GM18507 (cell line): ENCODE results near the gene SMCO3.
"Not testable (repeated sequence)": the region's sequence is repeated elsewhere in the genome, so short reads cannot be mapped to it uniquely, and the experiment has no call there.

Source experiments
- DNase-seq: peaks from one replicate; pipeline ENCODE4 v3.0.0; 2011; ENCODE audit warnings: low read depth; ENCODE audit not compliant: insufficient read length; ENCODE audit errors: extremely low spot score
- FAIRE-seq: peaks from 2 replicates; lab custom pipeline; 2011; peaks lifted over from hg19 to GRCh38; lab: Jason Lieb, UNC

The SMCO3 gene

GRCh38 chr12:14779834-14780233, 34.1 kb downstream of the SMCO3 start:
- no peak for FAIRE-seq
- no peak for DNase-seq

DNA sequence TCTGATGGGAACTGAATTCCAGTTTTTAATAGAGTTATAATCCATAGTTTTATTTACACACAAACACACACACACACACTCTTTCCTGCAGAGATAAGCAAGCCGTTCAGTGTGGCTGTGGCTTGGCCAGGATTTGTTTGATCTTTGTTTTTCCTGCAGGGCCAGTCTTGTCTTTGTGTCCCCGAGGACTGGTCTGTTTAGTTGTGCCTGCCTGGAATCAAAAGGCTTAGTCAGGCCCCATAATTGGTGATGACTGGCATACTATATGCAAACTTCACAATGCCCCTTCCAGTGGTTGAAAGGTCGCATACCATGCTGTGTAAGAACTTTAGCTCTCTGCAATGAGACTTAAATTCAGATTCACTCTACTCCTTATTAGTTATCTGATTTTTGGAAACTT, 36.7 kb downstream of the SMCO3 start:
- DNase-seq (no peak), FAIRE-seq (no peak)

- no peak for FAIRE-seq
- DNase-seq, result no peak
Observed at GRCh38 chr12:14776236-14776961, 37.6 kb downstream of the SMCO3 start.

DNA sequence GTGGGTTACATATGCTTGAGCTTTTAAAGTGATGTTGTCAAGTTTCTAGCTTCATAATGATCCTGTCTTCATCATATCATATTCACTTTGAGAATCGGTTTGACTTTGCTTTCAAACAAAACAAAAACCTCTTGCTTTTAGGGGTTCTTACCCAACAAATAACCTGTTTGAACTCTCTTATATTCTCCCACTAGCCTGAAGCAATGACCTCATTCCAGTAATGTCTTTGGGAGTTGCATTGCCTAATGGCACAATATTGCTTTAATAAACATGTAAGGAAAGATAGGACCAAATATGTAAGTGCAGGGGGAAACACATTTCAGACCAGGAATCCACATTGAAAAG, 38.4 kb downstream of the SMCO3 start:
- FAIRE-seq (no peak), DNase-seq (no peak)

DNA sequence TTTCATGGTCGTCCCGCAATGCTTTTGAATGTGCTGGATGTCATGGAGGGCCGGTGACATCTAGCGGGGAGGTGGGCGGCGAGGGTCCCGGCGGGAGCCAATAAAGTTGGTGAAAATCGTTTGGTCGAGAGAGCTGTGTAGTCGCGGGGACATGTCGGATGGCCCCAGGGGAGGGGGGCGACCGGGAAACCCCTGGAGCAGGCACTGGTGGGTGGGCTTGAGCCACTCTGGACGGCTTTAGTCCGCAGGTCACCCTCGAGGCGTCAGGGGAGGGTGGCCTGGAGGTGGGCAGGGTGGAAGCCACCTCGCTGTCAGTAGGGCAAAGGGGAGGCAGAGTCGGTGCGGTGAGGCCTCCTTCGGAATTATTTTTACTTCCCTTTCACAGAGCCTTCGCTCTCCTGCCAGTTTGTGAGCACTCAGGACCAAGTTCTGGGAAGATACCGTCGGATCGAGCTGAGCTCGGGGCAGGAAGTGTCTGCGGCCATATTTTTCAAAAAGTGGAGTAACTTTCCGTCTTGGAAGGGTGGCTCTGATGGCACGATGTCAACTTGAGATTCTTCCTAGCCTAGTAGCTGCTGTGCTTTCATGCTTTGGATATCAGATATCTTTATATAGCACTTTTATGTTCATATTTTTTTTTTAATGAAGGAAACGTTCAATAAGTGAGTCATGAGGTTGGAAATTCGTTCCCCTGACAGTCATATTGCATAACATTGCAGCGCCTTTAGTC, 38.9 kb downstream of the SMCO3 start:
- DNase-seq (no peak), FAIRE-seq (no peak)

DNA sequence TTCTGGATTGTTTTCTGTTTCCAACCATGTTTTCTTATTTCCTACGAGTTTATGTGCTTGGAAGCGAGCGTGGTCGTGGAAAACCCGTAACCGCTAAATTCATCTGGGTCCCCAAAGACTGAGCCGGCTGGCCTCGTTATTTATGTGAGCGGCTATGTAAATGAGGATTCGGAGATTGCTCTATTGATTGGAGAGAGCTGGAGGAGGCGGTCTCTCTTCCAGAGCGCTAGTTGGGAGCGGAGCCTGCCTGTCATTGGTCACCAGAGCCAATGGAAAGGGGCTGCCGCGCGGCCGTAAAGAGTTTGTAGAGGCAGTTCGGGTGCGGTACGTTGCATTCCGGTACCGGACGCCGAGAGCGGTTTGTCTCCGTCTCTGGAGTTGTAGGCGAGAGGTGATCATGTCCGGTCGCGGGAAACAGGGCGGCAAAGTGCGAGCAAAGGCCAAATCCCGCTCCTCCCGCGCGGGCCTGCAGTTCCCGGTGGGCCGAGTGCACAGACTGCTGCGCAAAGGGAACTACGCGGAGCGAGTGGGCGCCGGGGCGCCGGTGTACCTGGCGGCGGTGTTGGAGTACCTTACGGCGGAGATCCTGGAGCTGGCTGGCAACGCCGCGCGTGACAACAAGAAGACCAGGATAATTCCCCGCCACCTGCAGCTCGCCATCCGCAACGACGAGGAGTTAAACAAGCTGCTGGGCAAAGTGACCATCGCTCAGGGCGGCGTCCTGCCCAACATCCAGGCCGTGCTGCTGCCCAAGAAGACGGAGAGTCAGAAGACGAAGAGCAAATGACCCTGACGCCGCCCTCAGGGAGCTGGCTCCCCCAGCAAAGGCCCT, 39.7 kb downstream of the SMCO3 start:
- FAIRE-seq, result peak; percentile 94

DNA sequence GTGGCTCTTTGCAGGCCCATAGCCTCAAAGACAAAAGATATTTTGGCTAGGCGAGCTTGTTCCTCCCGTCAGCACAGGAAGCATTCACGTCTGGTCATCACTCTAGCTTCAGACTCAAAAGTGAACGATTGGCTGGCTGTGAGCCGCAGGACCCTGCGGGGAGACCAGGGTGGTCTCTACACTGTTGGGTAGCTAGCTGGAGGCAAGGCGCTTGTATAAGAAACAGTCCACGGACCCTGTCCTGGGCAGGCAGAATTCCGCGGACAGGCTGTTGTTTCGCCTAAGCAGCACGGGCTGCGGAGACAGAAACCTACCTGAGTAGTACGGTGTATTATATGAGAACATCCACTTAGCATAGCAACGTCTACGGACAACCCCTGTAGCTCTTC, 40.3 kb downstream of the SMCO3 start:
- FAIRE-seq (no peak), DNase-seq (no peak)

More for the DNA sequence above, 39.7 kb downstream of the SMCO3 start:
- DNase-seq, result peak; percentile 81

GRCh38 chr12:14772946-14773345, 41.0 kb downstream of the SMCO3 start:
- DNase-seq, result no peak
- no peak for FAIRE-seq

- DNase-seq (no peak), FAIRE-seq (peak; percentile 49)
Observed at GRCh38 chr12:14771651-14772137, 42.3 kb downstream of the SMCO3 start.

DNA sequence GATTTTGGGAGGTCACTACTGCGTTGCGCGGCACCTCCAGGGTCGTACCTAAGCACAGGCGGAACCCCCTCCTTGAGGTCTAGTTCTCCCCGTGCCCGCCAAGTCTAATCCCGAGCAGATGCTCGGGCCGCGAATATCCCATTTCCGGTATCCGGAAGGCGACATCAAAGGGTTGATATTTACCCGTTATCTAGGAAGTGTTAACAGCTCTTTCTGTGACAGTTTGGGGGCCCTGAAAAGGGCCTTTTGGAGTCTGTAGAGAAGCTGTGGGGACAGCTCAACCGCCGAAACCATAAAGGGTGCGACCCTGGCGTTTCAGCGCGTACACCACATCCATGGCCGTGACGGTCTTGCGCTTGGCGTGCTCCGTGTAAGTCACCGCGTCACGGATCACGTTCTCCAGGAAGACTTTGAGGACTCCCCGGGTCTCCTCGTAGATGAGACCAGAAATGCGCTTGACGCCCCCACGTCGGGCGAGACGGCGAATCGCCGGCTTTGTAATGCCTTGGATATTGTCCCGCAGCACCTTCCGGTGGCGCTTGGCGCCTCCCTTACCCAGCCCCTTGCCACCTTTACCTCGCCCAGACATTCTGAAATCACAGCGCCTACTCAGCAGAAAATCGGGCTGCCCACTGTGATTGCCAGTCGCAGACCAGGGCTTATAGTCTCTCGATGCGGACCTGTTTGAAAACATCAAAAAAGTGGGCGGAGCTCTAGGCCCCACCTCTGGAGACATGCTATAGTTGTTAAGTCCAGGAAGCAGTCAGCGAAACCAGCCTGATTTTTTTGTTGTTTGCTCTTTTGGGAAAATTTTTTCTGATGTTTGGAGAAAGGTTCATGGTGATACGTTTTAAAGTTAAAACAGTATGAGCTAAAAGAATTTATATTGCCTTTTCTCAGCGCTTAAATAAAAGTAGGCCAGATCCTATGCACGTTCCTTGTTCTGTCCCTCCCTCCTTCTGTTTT, 43.2 kb downstream of the SMCO3 start:
- FAIRE-seq (peak; percentile 89), DNase-seq (peak; percentile 33)

DNA sequence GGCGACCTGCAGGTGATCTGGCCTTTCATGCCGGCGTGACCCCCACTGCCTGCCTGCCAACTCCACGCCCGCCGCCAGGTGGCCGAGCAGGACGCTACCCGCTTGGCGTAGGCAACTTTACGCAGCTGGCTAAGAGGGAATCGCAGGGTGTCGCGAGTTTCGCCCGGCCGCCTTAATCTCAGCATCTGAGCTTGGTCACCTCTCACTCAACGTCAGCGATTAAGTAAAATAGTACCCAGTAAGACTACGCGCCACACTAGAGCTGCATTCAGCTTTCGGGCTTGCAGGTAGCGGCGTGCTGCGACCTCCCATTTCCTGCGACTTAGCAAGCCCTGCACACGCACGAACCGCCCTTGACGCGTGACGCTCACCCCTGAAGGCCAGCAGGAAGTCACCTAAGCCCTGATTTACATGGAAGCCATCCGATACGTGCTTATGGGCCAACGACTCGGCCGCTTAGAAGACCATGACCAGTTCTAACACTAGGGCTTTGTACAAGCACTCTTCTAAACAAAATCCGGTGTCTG, 44.0 kb downstream of the SMCO3 start:
- DNase-seq, result peak; percentile 26
- FAIRE-seq, result peak; percentile 87

DNA sequence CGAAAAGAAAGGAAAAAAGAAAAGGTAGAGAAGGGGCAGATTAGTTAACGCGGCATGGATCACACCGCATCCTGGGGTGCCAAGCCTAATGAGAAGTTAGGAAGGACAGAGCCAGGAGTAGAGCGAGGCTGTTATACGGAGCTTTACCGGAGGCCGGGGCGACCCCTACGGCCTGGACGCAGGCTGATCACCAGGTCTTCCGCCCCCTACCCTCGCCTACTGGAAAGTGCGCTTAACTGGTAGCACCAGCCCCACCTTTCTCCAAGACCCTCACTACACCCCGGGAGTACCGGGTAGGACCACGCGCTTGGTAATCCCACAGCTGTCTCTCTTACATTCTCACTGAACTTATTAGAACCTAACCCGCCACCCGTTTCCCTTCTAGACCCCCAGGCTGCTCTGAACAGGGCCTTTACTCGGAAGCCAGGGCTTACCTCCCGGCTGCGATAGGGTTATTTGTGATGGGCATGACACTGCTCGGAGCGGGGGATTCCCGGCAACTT, 44.5 kb downstream of the SMCO3 start:
- no peak for DNase-seq
- FAIRE-seq, result no peak

DNA sequence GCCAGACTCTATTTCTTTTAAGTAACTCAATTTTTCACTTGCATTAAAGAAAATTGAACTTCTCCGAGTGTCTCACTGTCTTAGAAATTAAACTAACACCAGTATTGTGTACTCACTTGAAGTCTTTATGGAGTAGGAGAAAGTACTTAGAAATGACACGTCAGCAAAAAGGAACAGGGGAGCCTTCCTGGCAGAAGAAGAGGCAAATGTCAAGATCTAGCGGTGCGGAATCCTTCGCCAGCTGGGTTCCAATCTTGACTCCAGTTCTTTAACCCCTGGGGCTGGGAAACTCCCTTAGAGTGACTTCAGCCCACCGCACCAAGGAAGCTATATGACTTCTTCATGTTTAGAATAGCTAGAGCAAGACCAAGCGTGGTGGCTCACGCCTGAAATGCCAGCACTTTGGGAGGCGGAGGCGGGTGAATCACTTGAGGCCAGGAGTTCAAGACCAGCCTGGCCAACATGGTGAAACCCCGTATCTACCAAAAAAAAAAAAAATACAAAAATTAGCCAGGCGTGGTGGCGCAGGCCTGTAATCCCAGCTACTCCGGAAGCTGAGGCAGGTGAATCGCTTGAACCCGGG, 45.1 kb downstream of the SMCO3 start:
- FAIRE-seq (peak; percentile 57), DNase-seq (no peak)

- FAIRE-seq, result no peak
Observed at GRCh38 chr12:14767617-14768016, 46.4 kb downstream of the SMCO3 start.

DNA sequence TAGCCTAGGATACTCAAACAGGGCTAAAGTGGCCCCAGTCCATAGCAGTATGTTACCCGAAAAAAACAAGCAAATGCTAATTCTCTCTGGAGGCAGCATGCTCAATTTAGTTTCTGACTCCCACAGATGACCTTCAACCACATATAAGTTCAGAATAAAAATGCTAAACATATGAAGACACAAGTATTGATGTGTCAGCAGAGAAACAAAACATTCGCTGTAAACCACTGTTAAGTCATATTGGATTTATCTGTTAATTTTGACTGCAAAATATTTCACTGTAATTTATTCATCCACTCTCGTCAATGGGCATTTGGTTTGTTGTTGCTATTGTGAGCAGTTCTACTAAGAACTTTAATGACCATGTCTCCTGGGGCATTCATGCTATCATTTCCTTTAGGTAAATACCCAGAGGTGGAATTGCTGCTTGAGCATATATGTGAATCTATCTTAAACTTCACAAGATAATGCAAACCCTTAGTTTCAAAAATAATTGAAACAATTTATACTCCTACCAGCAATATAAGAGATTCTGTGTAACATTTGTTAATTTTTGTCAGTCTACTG, 47.2 kb downstream of the SMCO3 start:
- no peak for DNase-seq

More at GRCh38 chr12:14767617-14768016, 46.4 kb downstream of the SMCO3 start:
- no peak for DNase-seq

GRCh38 chr12:14766020-14766419, 48.0 kb downstream of the SMCO3 start:
- not testable (repeated sequence) for DNase-seq, FAIRE-seq

More for the DNA sequence above, 47.2 kb downstream of the SMCO3 start:
- FAIRE-seq, result no peak

- DNase-seq (no peak), FAIRE-seq (no peak)
Observed at GRCh38 chr12:14765398-14765797, 48.6 kb downstream of the SMCO3 start.
